IMR-90 (cell line): ENCODE data around the gene CRYGN. TPM values are rescaled to one million over a fixed set of nuclear protein-coding genes. Genes with fewer than 3 reads are reported as not detected.

Experiments
- ATAC-seq: fragments of 200-7000 bp; cut with Tn5 transposase; 2 replicates; pipeline ENCODE4 v1.9.1; 2020; ENCODE audit warnings: low read depth, mild to moderate bottlenecking, moderate library complexity
- BruUV-seq: library from RNA; stranded (reverse); fragments of 400-500 nt; replicated peaks from 2 replicates; lab custom pipeline; 2021; lab: Mats Ljungman, UMichigan
- CTCF ChIA-PET: fragments of 300-600 bp; formaldehyde crosslinking; extraction: SDS; loops from one replicate; lab custom pipeline; 2021; ENCODE audit warnings: antibody characterized with exemption; lab: Yijun Ruan, JAX
- POLR2A ChIA-PET: fragments of 300-600 bp; sonication (Branson Sonifier 250); formaldehyde crosslinking; loops from one replicate; lab custom pipeline; 2022; ENCODE audit warnings: antibody characterized with exemption; ENCODE audit not compliant: unreplicated experiment; lab: Charles Lee
- DNase-seq: peaks from one replicate; pipeline ENCODE4 v3.0.0; 2013
- H2AFZ ChIP-seq: replicated peaks from 2 replicates; pipeline ENCODE3; 2013; ENCODE audit warnings: low read length, mild to moderate bottlenecking; ENCODE audit not compliant: poor library complexity
- H2AK5ac ChIP-seq: 2 replicates; pipeline ENCODE4 v1.6.1; 2013; ENCODE audit warnings: low read depth, low read length, inconsistent platforms
- H2AK9ac ChIP-seq: replicated peaks from 2 replicates; pipeline ENCODE3; 2013; ENCODE audit warnings: mild to moderate bottlenecking, low read depth, low read length, moderate library complexity; ENCODE audit not compliant: poor library complexity
- H2BK120ac ChIP-seq: 2 replicates; pipeline ENCODE4 v1.6.1; 2013; ENCODE audit warnings: low read depth, low read length, inconsistent platforms
- H2BK15ac ChIP-seq: 3 replicates; pipeline ENCODE4 v1.6.1; 2013; ENCODE audit warnings: low read depth, low read length, inconsistent platforms
- H2BK20ac ChIP-seq: 2 replicates; pipeline ENCODE4 v1.6.1; 2013; ENCODE audit warnings: low read depth, mild to moderate bottlenecking, inconsistent platforms, low read length, moderate library complexity
- H2BK5ac ChIP-seq: 2 replicates; pipeline ENCODE4 v1.6.1; 2013; ENCODE audit warnings: mild to moderate bottlenecking, low read depth, low read length, inconsistent platforms; ENCODE audit not compliant: poor library complexity, severe bottlenecking
- H3K14ac ChIP-seq: replicated peaks from 2 replicates; pipeline ENCODE4 v1.6.1; 2013; ENCODE audit warnings: low read depth, low read length, inconsistent platforms
- H3K18ac ChIP-seq: 2 replicates; pipeline ENCODE4 v1.6.1; 2013; ENCODE audit warnings: low read depth, low read length, control low read depth
- H3K23ac ChIP-seq: 2 replicates; pipeline ENCODE4 v1.6.1; 2013; ENCODE audit warnings: low read depth, low read length, inconsistent platforms
- H3K27ac ChIP-seq: 2 replicates; pipeline ENCODE4 v1.5.1; 2013; ENCODE audit warnings: mild to moderate bottlenecking, control low read depth, low read length; ENCODE audit not compliant: insufficient read depth
- H3K27me3 ChIP-seq: 2 replicates; pipeline ENCODE4 v1.6.1; 2013; ENCODE audit warnings: low read length; ENCODE audit not compliant: control insufficient read depth, insufficient read depth
- H3K36me3 ChIP-seq: 2 replicates; pipeline ENCODE4 v1.6.1; 2013; ENCODE audit warnings: low read length, mixed read lengths; ENCODE audit not compliant: control insufficient read depth, insufficient read depth
- H3K4ac ChIP-seq: 2 replicates; pipeline ENCODE4 v1.6.1; 2013; ENCODE audit warnings: low read depth, low read length, inconsistent platforms
- H3K4me1 ChIP-seq: 2 replicates; pipeline ENCODE4 v1.6.1; 2013; ENCODE audit warnings: low read length, mixed read lengths; ENCODE audit not compliant: control insufficient read depth, insufficient read depth
- H3K4me2 ChIP-seq: 2 replicates; pipeline ENCODE4 v1.6.1; 2013; ENCODE audit warnings: low read depth, mild to moderate bottlenecking, control low read depth, low read length, moderate library complexity
- H3K4me3 ChIP-seq: 2 replicates; pipeline ENCODE4 v1.5.1; 2013; ENCODE audit warnings: low read depth, mild to moderate bottlenecking, control low read depth, low read length, moderate library complexity; ENCODE audit not compliant: insufficient read depth
- H3K56ac ChIP-seq: 2 replicates; pipeline ENCODE4 v1.6.1; 2013; ENCODE audit warnings: low read length, inconsistent platforms; ENCODE audit not compliant: insufficient read depth; ENCODE audit errors: extremely low read depth
- H3K79me1 ChIP-seq, 2 experiments: 2 replicates each; pipeline ENCODE4 v1.6.1; 2013; ENCODE audit warnings: low read length in 2 of 2, inconsistent platforms in 1 of 2, low read depth in 1 of 2
- H3K9ac ChIP-seq: 2 replicates; pipeline ENCODE4 v1.6.1; 2013; ENCODE audit warnings: low read depth, low read length, control low read depth
- H3K9me1 ChIP-seq: 2 replicates; pipeline ENCODE4 v1.6.1; 2013; ENCODE audit warnings: low read length, inconsistent platforms; ENCODE audit not compliant: insufficient read depth
- H3K9me3 ChIP-seq: 2 replicates; pipeline ENCODE4 v1.6.1; 2013; ENCODE audit warnings: low read length; ENCODE audit not compliant: control insufficient read depth, insufficient read depth
- H4K20me1 ChIP-seq: 2 replicates; pipeline ENCODE4 v1.6.1; 2013; ENCODE audit warnings: low read length, inconsistent platforms; ENCODE audit not compliant: insufficient read depth
- H4K5ac ChIP-seq: 2 replicates; pipeline ENCODE4 v1.6.1; 2013; ENCODE audit warnings: mild to moderate bottlenecking, low read depth, low read length, control low read depth
- H4K8ac ChIP-seq, 2 experiments: 2 replicates each; pipeline ENCODE4 v1.6.1; 2013; ENCODE audit warnings: low read depth in 2 of 2, low read length in 2 of 2, control low read depth in 1 of 2, inconsistent platforms in 1 of 2
- H4K91ac ChIP-seq: 2 replicates; pipeline ENCODE4 v1.6.1; 2013; ENCODE audit warnings: low read depth, low read length, inconsistent platforms; ENCODE audit not compliant: insufficient read depth
- BHLHE40 ChIP-seq: fragments of 150-350 bp; IDR thresholded peaks from 2 replicates; pipeline ENCODE4 v1.6.1; 2016; ENCODE audit warnings: mild to moderate bottlenecking, low read depth, low read length
- CEBPB ChIP-seq: IDR thresholded peaks from 2 replicates; pipeline ENCODE4 v1.6.1; 2012; ENCODE audit warnings: low read depth, low read length, improper control_type of control experiment
- CHD1 ChIP-seq: IDR thresholded peaks from 2 replicates; pipeline ENCODE4 v1.6.1; 2012; ENCODE audit warnings: low read depth, low read length, improper control_type of control experiment
- CTCF ChIP-seq: conservative IDR thresholded peaks from 2 replicates; pipeline ENCODE4 v1.5.1; 2012; ENCODE audit warnings: mild to moderate bottlenecking, low read depth, low read length, improper control_type of control experiment
- FOS ChIP-seq: fragments of 150-350 bp; IDR thresholded peaks from 2 replicates; pipeline ENCODE4 v1.6.1; 2016; ENCODE audit warnings: low read depth, low read length
- MAFK ChIP-seq: IDR thresholded peaks from 2 replicates; pipeline ENCODE4 v1.6.1; 2012; ENCODE audit warnings: low read depth, low read length, improper control_type of control experiment
- MAZ ChIP-seq: IDR thresholded peaks from 2 replicates; pipeline ENCODE4 v1.6.1; 2012; ENCODE audit warnings: low read depth, mild to moderate bottlenecking, low read length, improper control_type of control experiment, moderate library complexity, borderline replicate concordance
- MXI1 ChIP-seq: IDR thresholded peaks from 2 replicates; pipeline ENCODE4 v1.6.1; 2012; ENCODE audit warnings: low read depth, mild to moderate bottlenecking, low read length, moderate library complexity, borderline replicate concordance
- NFE2L2 ChIP-seq: fragments of 150-350 bp; IDR thresholded peaks from 2 replicates; pipeline ENCODE4 v1.6.1; 2016; ENCODE audit warnings: low read depth, mild to moderate bottlenecking, low read length
- POLR2A ChIP-seq: IDR thresholded peaks from 2 replicates; pipeline ENCODE4 v1.6.1; 2012; ENCODE audit warnings: mild to moderate bottlenecking, low read depth, low read length
- RAD21 ChIP-seq: IDR thresholded peaks from 2 replicates; pipeline ENCODE4 v1.6.1; 2012; ENCODE audit warnings: low read length, improper control_type of control experiment
- RCOR1 ChIP-seq: IDR thresholded peaks from 2 replicates; pipeline ENCODE4 v1.6.1; 2012; ENCODE audit warnings: mild to moderate bottlenecking, low read length, improper control_type of control experiment; ENCODE audit not compliant: insufficient replicate concordance
- RFX5 ChIP-seq: IDR thresholded peaks from 2 replicates; pipeline ENCODE4 v1.8.0; 2012; ENCODE audit warnings: low read depth, mild to moderate bottlenecking, low read length, moderate library complexity
- SMC3 ChIP-seq: fragments of 150-350 bp; IDR thresholded peaks from 2 replicates; pipeline ENCODE4 v1.6.1; 2016; ENCODE audit warnings: low read depth, mild to moderate bottlenecking, antibody characterized with exemption, low read length, moderate library complexity
- WGBS, 2 experiments: methylation state at CpG; one replicate each; pipeline versions ENCODE4 v1.1.5 to v1.1.7; 2013; ENCODE audit warnings: missing lambda C conversion rate in 2 of 2; ENCODE audit not compliant: insufficient read length in 1 of 2; ENCODE audit errors: extremely low coverage in 2 of 2; 5-methylcytosine and 5-hydroxymethylcytosine counted together
- dilution Hi-C: fragments of 300-500 bp; cut with HindIII; formaldehyde crosslinking; loops from one replicate; pipeline ENCODE4 v1.14.3; 2018; ENCODE audit warnings: low sequenced_read_pairs; ENCODE audit not compliant: unreplicated experiment
- in situ Hi-C: fragments of 300-500 bp; cut with MboI; formaldehyde crosslinking; loops from 3 replicates; pipeline ENCODE4 v1.14.3; 2019; ENCODE audit warnings: low sequenced_read_pairs, inconsistent platforms, mixed read lengths
- intact Hi-C: fragments of 100-400 bp; cut with micrococcal nuclease; formaldehyde crosslinking; loops from 2 replicates; pipeline ENCODE4 v1.10.0; 2022
- polyA plus RNA-seq, 3 experiments: library from polyadenylated mRNA; depleted of rRNA; stranded (reverse); fragments of >200 nt; gene quantifications; 2 replicates each; pipeline ENCODE4 v1.2.3, GENCODE V29; 2012; ENCODE audit warnings: low replicate concordance in 1 of 3
- total RNA-seq: library from RNA; depleted of rRNA; stranded (reverse); fragments of >200 nt; gene quantifications from 2 replicates; pipeline ENCODE4 v1.2.3, GENCODE V29; 2012
- TF ChIP-seq, protein P1 (sequence below): fragments of 150-350 bp; IDR thresholded peaks from 2 replicates; pipeline ENCODE4 v1.6.1; 2017; ENCODE audit warnings: mild to moderate bottlenecking, antibody characterized with exemption, low read length, low read depth

CRYGN gene
- total and polyA plus RNA-seq, 2 of the 4 experiments (the other 2 are of a cell fraction) = not detected

DNA sequence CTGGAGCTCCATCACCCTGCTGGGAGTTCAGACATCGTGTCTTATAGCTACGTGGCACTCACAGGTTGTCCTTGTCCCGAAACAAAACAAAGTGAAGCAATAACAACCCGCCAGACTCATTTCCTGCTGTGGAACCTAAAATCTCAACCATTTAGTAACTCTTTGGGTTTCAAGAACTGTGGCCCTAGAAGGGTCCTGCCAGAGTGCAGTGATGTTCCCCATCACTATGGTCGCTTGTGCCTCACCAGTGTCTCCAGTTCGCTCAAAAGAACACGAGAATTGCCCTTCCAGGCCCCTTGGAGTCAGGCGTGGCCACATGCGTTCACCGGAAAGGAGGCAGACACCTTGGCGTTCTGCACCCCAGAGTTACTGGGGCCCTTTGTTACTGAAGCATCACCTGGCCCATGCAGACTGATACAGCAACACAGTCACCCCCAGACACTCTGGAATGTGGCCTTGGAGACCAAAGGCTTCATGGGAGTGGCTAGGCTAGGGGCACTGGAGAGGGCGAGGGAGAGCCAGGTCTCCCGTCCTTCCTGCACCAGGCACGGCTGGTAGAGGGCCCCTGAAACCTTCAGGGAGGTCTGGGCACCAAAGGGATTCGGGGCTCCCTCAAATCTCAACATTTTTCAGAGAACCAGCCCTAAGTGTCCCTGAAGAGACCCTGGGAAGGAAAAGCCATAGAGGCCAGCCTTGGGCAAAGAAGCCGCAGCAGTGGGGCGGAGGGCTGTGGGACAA, 908 bp downstream of the CRYGN start:
- TF ChIP-seq POLR2A (no peak), CEBPB (no peak), MAZ (no peak), RAD21 (no peak), CHD1 (no peak), SMC3 (no peak), RFX5 (no peak), RCOR1 (no peak), NFE2L2 (no peak), MXI1 (no peak), CTCF (no peak), BHLHE40 (no peak), MAFK (no peak), FOS (no peak)
- TF ChIP-seq, protein P1, sequence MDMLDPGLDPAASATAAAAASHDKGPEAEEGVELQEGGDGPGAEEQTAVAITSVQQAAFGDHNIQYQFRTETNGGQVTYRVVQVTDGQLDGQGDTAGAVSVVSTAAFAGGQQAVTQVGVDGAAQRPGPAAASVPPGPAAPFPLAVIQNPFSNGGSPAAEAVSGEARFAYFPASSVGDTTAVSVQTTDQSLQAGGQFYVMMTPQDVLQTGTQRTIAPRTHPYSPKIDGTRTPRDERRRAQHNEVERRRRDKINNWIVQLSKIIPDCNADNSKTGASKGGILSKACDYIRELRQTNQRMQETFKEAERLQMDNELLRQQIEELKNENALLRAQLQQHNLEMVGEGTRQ = no peak
- Histone ChIP-seq H2BK120ac (no peak overlapping the region), H2AFZ (no peak overlapping the region), H2BK15ac (no peak overlapping the region), H3K14ac (no peak overlapping the region), H3K9ac (no peak overlapping the region), H4K8ac (no peak overlapping the region), H4K91ac (no peak overlapping the region), H3K4me2 (no peak overlapping the region), H3K36me3 (no peaks in the 10 kb centered on the region), H3K79me1 (no peaks in the 10 kb centered on the region), H2AK9ac (no peak overlapping the region), H3K4me3 (no peak overlapping the region), H3K27ac (no peak overlapping the region), H4K20me1 (no peaks in the 10 kb centered on the region), H3K27me3 (peaks cover 17% of the 10 kb centered on the region), H4K5ac (no peak overlapping the region), H3K9me1 (no peaks in the 10 kb centered on the region), H2AK5ac (no peak overlapping the region), H2BK5ac (no peak overlapping the region), H2BK20ac (no peak overlapping the region), H3K56ac (no peak overlapping the region), H3K9me3 (no peaks in the 10 kb centered on the region), H3K23ac (no peak overlapping the region), H3K4me1 (peaks cover 6% of the 10 kb centered on the region; the same call in 1 of the 2 replicates), H3K18ac (no peak overlapping the region), H3K4ac (no peak overlapping the region)
- ChIA-PET POLR2A (no interaction called here), CTCF (no interaction called here)
- BruUV-seq = no TSS peak
- intact Hi-C loops (no loop called here), in situ Hi-C loops (no loop called here), dilution Hi-C loops (no loop called here)
- WGBS, 2 experiments = 89% methylated on average over 8 of the region's 17 CpGs; no CpG with 5 or more reads in 1 of the 2 experiments
- DNase-seq = no peak
- no peak for ATAC-seq
